ENCODE data around the gene SEMA4D.

- no peak for TF ChIP-seq EZH2 (IDR thresholded peaks at IDR 0.05; ENCODE audit: low read depth)
- TF ChIP-seq CTCF (conservative IDR thresholded peaks at IDR 0.05), result no peak
Measured at GRCh38 chr9:89446261-89446960, 51.5 kb downstream of the SEMA4D start.

All from PC-9 (cell line).